ENCODE measurements around the gene DENND4B. TPM values are rescaled to one million over a fixed set of nuclear protein-coding genes. Genes with fewer than 3 reads are reported as not detected.

DENND4B gene
- 16.4 and 17.9 TPM in 2 replicates for total RNA-seq

GRCh38 chr1:153946622-153947241 lies at the start of gene DENND4B:
Gene DENND4B (minus strand): TSS chr1:153946718. CDS start chr1:153944374, 2,344 bp downstream.

GRCh38 chr1:153990468-153991150 lies 44.1 kb upstream of the DENND4B start, which contains the start of gene RPS27:
Gene RPS27 (plus strand): TSS chr1:153990762. CDS start chr1:153990797, 35 bp downstream.

GRCh38 chr1:153985941-153986761 lies 39.6 kb upstream of the DENND4B start, which contains the start of gene RAB13:
Gene RAB13 (minus strand): TSS chr1:153986339. CDS start chr1:153986236, 103 bp downstream.

GRCh38 chr1:153977250-153978240 lies 31.0 kb upstream of the DENND4B start, which contains the start of gene JTB:
Gene JTB (minus strand): TSS chr1:153977674. CDS start chr1:153977252, 422 bp downstream.

GRCh38 chr1:153967107-153967999 lies 20.8 kb upstream of the DENND4B start, which contains the start of gene CREB3L4:
Gene CREB3L4 (plus strand): TSS chr1:153967902. CDS start chr1:153968526, 624 bp downstream.

GRCh38 chr1:153963030-153963849 lies 16.7 kb upstream of the DENND4B start, which contains the start of gene SLC39A1:
Gene SLC39A1 (minus strand): TSS chr1:153963537. CDS start chr1:153962715, 822 bp downstream.

GRCh38 chr1:153958111-153958960 lies 11.8 kb upstream of the DENND4B start, which contains the start of gene CRTC2:
Gene CRTC2 (minus strand): TSS chr1:153958612. CDS start chr1:153958497, 115 bp downstream.

GRCh38 chr1:153922972-153923925 lies 23.3 kb downstream of the DENND4B start, which contains the start of gene GATAD2B:
Gene GATAD2B (minus strand): TSS chr1:153922972. CDS start chr1:153828347, 94,625 bp downstream.

Other genes starting within 250 kb of the DENND4B start
- 22.5 and 25.0 TPM in 2 replicates for gene INTS3, start 218.7 kb downstream of the DENND4B start, total RNA-seq
- gene SLC27A3, start 171.3 kb downstream of the DENND4B start, total RNA-seq, result 11.3 and 19.6 TPM in 2 replicates
- 4.2 and 8.8 TPM in 2 replicates for gene GATAD2B, start 23.7 kb downstream of the DENND4B start, total RNA-seq
- 11.1 and 15.9 TPM in 2 replicates for gene CRTC2, start 11.9 kb upstream of the DENND4B start, total RNA-seq
- 92.6 and 96.6 TPM in 2 replicates for gene SLC39A1, start 16.8 kb upstream of the DENND4B start, total RNA-seq
- 9.4 and 12.8 TPM in 2 replicates for gene CREB3L4, start 21.2 kb upstream of the DENND4B start, total RNA-seq
- gene JTB, start 31.0 kb upstream of the DENND4B start, total RNA-seq, result 191 and 223 TPM in 2 replicates
- 23.6 and 34.6 TPM in 2 replicates for gene RAB13, start 39.6 kb upstream of the DENND4B start, total RNA-seq
- 2,325 and 2,353 TPM in 2 replicates for gene RPS27, start 44.0 kb upstream of the DENND4B start, total RNA-seq
- not detected in 2 replicates for gene NUP210L, start 208.4 kb upstream of the DENND4B start, total RNA-seq
- gene TPM3, start 245.4 kb upstream of the DENND4B start, total RNA-seq, result 358 and 470 TPM in 2 replicates